GM23338 (cell line): ENCODE data around the gene GALNT6. TPM values are rescaled to one million over a fixed set of nuclear protein-coding genes. Genes with fewer than 3 reads are reported as not detected.

Experiments used
- ATAC-seq: fragments of 200-7000 bp; cut with Tn5 transposase; 3 replicates; pipeline ENCODE4 v1.9.1; 2020
- DNase-seq: peaks from one replicate; pipeline ENCODE4 v3.0.0-alpha.2; 2015; ENCODE audit warnings: low spot score
- H2AFZ ChIP-seq: fragments of 200-600 bp; sonication (generic); 2 replicates; pipeline ENCODE4 v1.8.0; 2016; ENCODE audit warnings: antibody characterized with exemption, mild to moderate bottlenecking, moderate library complexity
- H3F3A ChIP-seq: fragments of 200-600 bp; sonication (generic); replicated peaks from 2 replicates; pipeline ENCODE4 v1.8.0; 2017; ENCODE audit warnings: antibody characterized with exemption, mixed run types, low read depth
- H3K27ac ChIP-seq: fragments of 200-600 bp; sonication (generic); 2 replicates; pipeline ENCODE4 v1.6.1; 2016; ENCODE audit warnings: low read depth
- H3K27me3 ChIP-seq: fragments of 200-600 bp; sonication (generic); 2 replicates; pipeline ENCODE4 v1.8.0; 2016; ENCODE audit warnings: mild to moderate bottlenecking, mixed run types, moderate library complexity; ENCODE audit not compliant: insufficient read depth
- H3K36me3 ChIP-seq: fragments of 200-600 bp; sonication (generic); 2 replicates; pipeline ENCODE4 v1.8.0; 2016; ENCODE audit warnings: mild to moderate bottlenecking; ENCODE audit not compliant: insufficient read depth
- H3K4me1 ChIP-seq: fragments of 200-600 bp; sonication (generic); 2 replicates; pipeline ENCODE4 v1.8.0; 2016; ENCODE audit warnings: mild to moderate bottlenecking, moderate library complexity; ENCODE audit not compliant: insufficient read depth
- H3K4me2 ChIP-seq: fragments of 200-600 bp; sonication (generic); 2 replicates; pipeline ENCODE4 v1.7.1; 2017; ENCODE audit warnings: mixed run types
- H3K4me3 ChIP-seq: fragments of 200-600 bp; sonication (generic); 2 replicates; pipeline ENCODE4 v1.6.1; 2016; ENCODE audit warnings: mixed run types
- H3K79me2 ChIP-seq: fragments of 200-600 bp; sonication (generic); replicated peaks from 2 replicates; pipeline ENCODE4 v1.8.0; 2017; ENCODE audit warnings: mild to moderate bottlenecking; ENCODE audit not compliant: insufficient read depth
- H3K9me2 ChIP-seq: fragments of 200-600 bp; sonication (generic); 2 replicates; pipeline ENCODE4 v1.8.0; 2017; ENCODE audit not compliant: insufficient read depth
- H4K20me1 ChIP-seq: fragments of 200-600 bp; sonication (generic); replicated peaks from 2 replicates; pipeline ENCODE4 v1.8.0; 2017; ENCODE audit warnings: mild to moderate bottlenecking; ENCODE audit not compliant: insufficient read depth
- H3K27ac Mint-ChIP-seq: 2 replicates; pipeline ENCODE4 v1.8.0; 2020; ENCODE audit warnings: inconsistent platforms, mild to moderate bottlenecking, moderate library complexity, mixed read lengths
- H3K27me3 Mint-ChIP-seq: 3 replicates; pipeline ENCODE4 v1.8.0; 2022; ENCODE audit warnings: low read depth, mild to moderate bottlenecking, moderate library complexity, mixed read lengths, inconsistent platforms; ENCODE audit not compliant: insufficient read depth, poor library complexity
- H3K36me3 Mint-ChIP-seq: 3 replicates; pipeline ENCODE4 v1.8.0; 2021; ENCODE audit warnings: low read depth, mild to moderate bottlenecking, inconsistent platforms, moderate library complexity, mixed read lengths
- H3K4me1 Mint-ChIP-seq: 3 replicates; pipeline ENCODE4 v1.8.0; 2020; ENCODE audit warnings: mild to moderate bottlenecking, inconsistent platforms, mixed read lengths
- H3K4me3 Mint-ChIP-seq: 3 replicates; pipeline ENCODE4 v1.8.0; 2021; ENCODE audit warnings: moderate library complexity, mild to moderate bottlenecking, inconsistent platforms, mixed read lengths
- H3K9me3 Mint-ChIP-seq: 3 replicates; pipeline ENCODE4 v1.8.0; 2020; ENCODE audit warnings: moderate library complexity, mild to moderate bottlenecking, inconsistent platforms, mixed read lengths
- CREB1 ChIP-seq: fragments of 250-450 bp; sonication (Bioruptor Pico); IDR thresholded peaks from 2 replicates; pipeline ENCODE4 v1.5.0; 2020; ENCODE audit warnings: low read depth, mild to moderate bottlenecking, moderate library complexity
- EZH2 ChIP-seq: fragments of 200-600 bp; sonication (generic); IDR thresholded peaks from one replicate; pipeline ENCODE4 v1.8.0; 2017; ENCODE audit warnings: antibody characterized with exemption, mild to moderate bottlenecking, low read depth; ENCODE audit not compliant: unreplicated experiment
- EZH2phosphoT487 ChIP-seq: fragments of 200-600 bp; sonication (generic); IDR thresholded peaks from one replicate; pipeline ENCODE4 v1.8.1; 2018; ENCODE audit warnings: antibody characterized with exemption; ENCODE audit not compliant: unreplicated experiment
- JUNB ChIP-seq: IDR thresholded peaks from one replicate; pipeline ENCODE4 v1.6.1; 2016; ENCODE audit warnings: antibody characterized with exemption; ENCODE audit not compliant: unreplicated experiment
- NANOG ChIP-seq: IDR thresholded peaks from 2 replicates; pipeline ENCODE4 v1.6.1; 2016; ENCODE audit warnings: antibody characterized with exemption, borderline replicate concordance
- POLR2AphosphoS5 ChIP-seq: IDR thresholded peaks from 2 replicates; pipeline ENCODE4 v1.6.1; 2016; ENCODE audit warnings: antibody characterized with exemption, low read depth
- STAT1 ChIP-seq: IDR thresholded peaks from one replicate; pipeline ENCODE4 v1.6.1; 2016; ENCODE audit warnings: antibody characterized with exemption; ENCODE audit not compliant: unreplicated experiment
- ZNF114 ChIP-seq: fragments of 250-450 bp; sonication (Bioruptor Pico); IDR thresholded peaks from 2 replicates; pipeline ENCODE4 v1.5.0; 2020; ENCODE audit warnings: mild to moderate bottlenecking, moderate library complexity
- ZNF331 ChIP-seq: fragments of 250-450 bp; sonication (Bioruptor Pico); IDR thresholded peaks from 2 replicates; pipeline ENCODE4 v1.5.0; 2020; ENCODE audit warnings: low read depth, mild to moderate bottlenecking, moderate library complexity
- ZNF462 ChIP-seq: fragments of 250-450 bp; sonication (Bioruptor Pico); IDR thresholded peaks from 2 replicates; pipeline ENCODE4 v1.5.0; 2020; ENCODE audit warnings: mild to moderate bottlenecking, moderate library complexity
- polyA plus RNA-seq: library from polyadenylated mRNA; unstranded; fragments of >200 nt; fragmentation: Nextera tagmentation; extraction: Ambion mirVana; gene quantifications from 2 replicates; pipeline ENCODE4 v1.2.1, GENCODE V29; 2016
- total RNA-seq: library from RNA; depleted of rRNA; stranded (reverse); fragments of >200 nt; shearing (Covaris generic); gene quantifications from 2 replicates; pipeline ENCODE4 v1.2.3, GENCODE V29; 2014

GALNT6 gene
- total and polyA plus RNA-seq, 2 experiments from 2014 or later: 8.1 to 18.6 TPM

GRCh38 chr12:51429700-51430099 is 38.5 kb upstream of the GALNT6 start:
- Histone ChIP-seq H3K4me1 (peaks cover 27% of the 10 kb centered on the region), H3F3A (0 out of 2 replicates have a peak, but pooled peaks cover 4% of the 10 kb centered on the region), H3K27me3 (no peaks in the 10 kb centered on the region), H4K20me1 (peaks cover 7% of the 10 kb centered on the region), H3K9me2 (peaks cover 4% of the 10 kb centered on the region; the same call in 1 of the 2 replicates), H2AFZ (no peak overlapping the region), H3K27ac (no peak overlapping the region), H3K4me2 (no peak overlapping the region), H3K79me2 (peaks cover 19% of the 10 kb centered on the region), H3K36me3 (no peaks in the 10 kb centered on the region), H3K4me3 (no peak overlapping the region)
- peaks cover 9% of the 10 kb centered on the region; the same call in 2 of the 3 replicates for H3K4me1 Mint-ChIP-seq
- TF ChIP-seq ZNF331 (CRISPR knock-in tag): no peak
- no peak for TF ChIP-seq CREB1 (CRISPR knock-in tag)
- TF ChIP-seq JUNB: no peak
- no peak for TF ChIP-seq ZNF114 (CRISPR knock-in tag)
- no peak for TF ChIP-seq ZNF462
- no peak for TF ChIP-seq POLR2AphosphoS5
- no peaks in the 10 kb centered on the region; the same call in 2 of the 3 replicates for H3K36me3 Mint-ChIP-seq
- ATAC-seq (no peak), DNase-seq (no peak)
- H3K4me3 Mint-ChIP-seq: no peak overlapping the region
- no peak overlapping the region for H3K27ac Mint-ChIP-seq
- no peaks in the 10 kb centered on the region; the same call in 2 of the 3 replicates for H3K9me3 Mint-ChIP-seq
- peaks cover 3% of the 10 kb centered on the region for H3K27me3 Mint-ChIP-seq

- H3K4me3 ChIP-seq: no peak overlapping the region
- H4K20me1 ChIP-seq: peaks cover 7% of the 10 kb centered on the region
- H3K9me2 ChIP-seq: peaks cover 4% of the 10 kb centered on the region; the same call in 1 of the 2 replicates
- no peak overlapping the region for H3K4me2 ChIP-seq
- ATAC-seq: no peak
- H3K27me3 ChIP-seq: no peaks in the 10 kb centered on the region
- no peak overlapping the region for H3K27ac Mint-ChIP-seq
- peaks cover 3% of the 10 kb centered on the region for H3K27me3 Mint-ChIP-seq
- no peak overlapping the region for H3K4me3 Mint-ChIP-seq
- H3K4me1 ChIP-seq: peaks cover 24% of the 10 kb centered on the region
- no peaks in the 10 kb centered on the region; the same call in 2 of the 3 replicates for H3K9me3 Mint-ChIP-seq
- no peak for DNase-seq
- no peak overlapping the region for H2AFZ ChIP-seq
- H3K27ac ChIP-seq: no peak overlapping the region
- no peaks in the 10 kb centered on the region for H3K36me3 ChIP-seq
- peaks cover 8% of the 10 kb centered on the region; the same call in 1 of the 2 replicates for H3F3A ChIP-seq
- peaks cover 19% of the 10 kb centered on the region for H3K79me2 ChIP-seq
- H3K36me3 Mint-ChIP-seq: no peaks in the 10 kb centered on the region; the same call in 2 of the 3 replicates
- H3K4me1 Mint-ChIP-seq: peaks cover 7% of the 10 kb centered on the region
- TF ChIP-seq EZH2phosphoT487: no peak
- no peak for TF ChIP-seq ZNF114 (CRISPR knock-in tag)
- no peak for TF ChIP-seq EZH2
- TF ChIP-seq NANOG: no peak
- TF ChIP-seq STAT1: no peak
- no peak for TF ChIP-seq ZNF331 (CRISPR knock-in tag)
- no peak for TF ChIP-seq JUNB
- TF ChIP-seq CREB1 (CRISPR knock-in tag): no peak
- TF ChIP-seq POLR2AphosphoS5: no peak
These were observed 37.0 kb upstream of the GALNT6 start for GRCh38 chr12:51428256-51428655.
